Measurements from ENCODE around the gene CASP6. TPM values are rescaled to one million over a fixed set of nuclear protein-coding genes. Genes with fewer than 3 reads are reported as not detected.

Gene CASP6
- total RNA-seq (2014; rRNA removed; shearing (Covaris generic)): 21.7 and 31.8 TPM in 2 replicates

DNA sequence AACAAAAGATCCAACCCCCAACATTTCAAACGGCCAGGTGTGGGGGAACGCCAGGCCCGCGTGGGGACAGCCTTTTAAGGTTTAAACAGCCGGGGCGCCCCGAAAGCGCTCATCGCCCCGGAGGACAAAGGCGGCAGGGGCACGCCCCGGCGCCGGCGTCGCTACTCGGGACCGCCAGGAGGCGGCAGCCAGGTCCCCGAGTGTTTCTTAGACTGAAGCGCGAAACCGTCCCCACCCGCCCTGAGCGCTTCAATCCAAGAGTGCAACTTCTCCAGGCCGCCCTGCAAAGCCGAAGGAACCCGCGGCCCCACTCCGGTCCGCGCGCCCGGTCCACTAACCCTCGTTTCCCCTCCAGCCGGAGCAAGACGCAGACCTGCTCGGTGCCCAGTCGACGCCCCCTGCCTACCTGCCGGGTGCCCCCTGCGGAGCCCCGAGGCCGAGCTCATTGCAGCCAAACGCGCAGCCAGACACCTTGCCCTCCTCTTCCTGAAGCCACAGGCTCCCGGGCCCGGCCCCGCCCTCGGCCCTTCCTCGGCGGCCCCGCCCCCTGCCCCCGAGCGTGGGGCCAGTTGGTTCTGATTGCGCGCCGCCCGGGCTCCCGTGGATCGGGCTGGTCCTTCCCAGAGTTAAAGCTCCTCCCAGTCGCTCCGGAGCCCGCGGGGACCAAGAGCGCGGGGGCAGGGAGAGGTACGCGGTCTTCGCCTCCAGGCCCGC, at the start of gene CASP6:
CASP6 (minus strand) TSS at position 496 of the 714 bp plus-strand sequence; CDS start at position 446, 50 bp downstream.
- peak; percentile 61 for DNase-seq (ENCODE audit: low read depth)

DNA sequence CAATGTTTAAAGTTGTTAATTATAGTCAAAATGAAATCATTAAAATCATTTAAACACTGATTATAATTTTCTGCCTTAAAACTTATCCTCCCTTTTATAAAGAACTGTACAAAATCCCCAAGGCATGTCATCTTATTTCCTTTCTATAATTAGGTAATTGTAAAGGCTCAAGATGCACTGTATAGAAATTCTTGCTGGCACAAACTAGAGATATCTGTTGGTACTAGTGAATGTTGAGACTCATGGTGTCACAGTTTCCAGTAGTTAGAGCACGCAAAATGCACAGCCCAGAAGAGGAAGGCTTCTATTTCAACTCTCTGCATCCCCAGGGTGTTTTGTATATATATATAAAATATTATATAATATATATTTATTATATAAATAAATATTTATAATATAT, 49.3 kb upstream of the CASP6 start:
- no peak for DNase-seq (ENCODE audit: low read depth)

DNA sequence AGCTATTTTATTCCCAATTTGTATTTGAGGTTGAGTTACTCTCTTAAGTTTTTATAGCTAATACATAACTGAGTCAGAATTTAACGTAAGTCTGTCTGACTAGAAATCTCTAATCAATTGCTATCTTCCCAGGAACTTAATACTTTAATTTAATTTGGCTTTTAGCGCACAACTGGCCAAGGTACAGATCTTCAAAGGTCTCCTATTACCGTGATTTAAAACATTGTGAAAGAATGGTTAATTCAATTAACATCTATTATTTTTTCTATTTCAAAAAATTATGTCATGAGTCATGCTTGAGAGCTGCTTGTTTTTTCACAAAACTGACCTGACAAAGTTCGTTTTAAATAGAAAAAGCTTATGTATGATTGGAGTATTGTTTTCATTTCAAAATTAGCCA, 48.6 kb upstream of the CASP6 start:
- no peak for DNase-seq (ENCODE audit: low read depth)

DNA sequence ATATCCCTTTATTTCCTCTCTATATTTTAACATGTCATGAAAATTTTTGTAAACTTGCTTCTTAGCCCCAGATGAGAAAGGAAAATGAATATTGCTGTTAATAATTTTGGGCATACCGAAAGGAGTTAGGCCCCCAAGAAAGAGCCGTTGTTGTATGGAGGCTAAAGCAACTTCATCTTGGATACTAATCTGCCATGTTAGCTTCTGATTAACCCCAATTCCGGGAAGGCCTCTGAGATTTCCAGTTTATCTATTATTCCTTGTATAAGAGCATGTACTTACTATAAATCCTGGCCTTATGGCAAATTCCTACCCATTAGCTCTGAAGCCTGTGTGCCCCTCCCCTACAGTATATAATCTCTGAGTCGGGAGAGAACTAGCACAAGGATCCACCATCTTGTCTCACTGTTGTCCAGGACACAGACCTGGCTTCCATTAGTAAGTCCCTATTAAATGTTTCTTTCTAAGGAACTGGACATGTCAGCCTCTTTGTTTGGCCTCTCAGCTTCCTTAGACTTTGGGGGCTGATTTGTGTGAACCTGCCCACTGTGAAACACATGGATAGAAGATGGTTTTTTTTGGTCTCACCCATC, 47.5 kb upstream of the CASP6 start:
- no peak for DNase-seq (ENCODE audit: low read depth)

DNA sequence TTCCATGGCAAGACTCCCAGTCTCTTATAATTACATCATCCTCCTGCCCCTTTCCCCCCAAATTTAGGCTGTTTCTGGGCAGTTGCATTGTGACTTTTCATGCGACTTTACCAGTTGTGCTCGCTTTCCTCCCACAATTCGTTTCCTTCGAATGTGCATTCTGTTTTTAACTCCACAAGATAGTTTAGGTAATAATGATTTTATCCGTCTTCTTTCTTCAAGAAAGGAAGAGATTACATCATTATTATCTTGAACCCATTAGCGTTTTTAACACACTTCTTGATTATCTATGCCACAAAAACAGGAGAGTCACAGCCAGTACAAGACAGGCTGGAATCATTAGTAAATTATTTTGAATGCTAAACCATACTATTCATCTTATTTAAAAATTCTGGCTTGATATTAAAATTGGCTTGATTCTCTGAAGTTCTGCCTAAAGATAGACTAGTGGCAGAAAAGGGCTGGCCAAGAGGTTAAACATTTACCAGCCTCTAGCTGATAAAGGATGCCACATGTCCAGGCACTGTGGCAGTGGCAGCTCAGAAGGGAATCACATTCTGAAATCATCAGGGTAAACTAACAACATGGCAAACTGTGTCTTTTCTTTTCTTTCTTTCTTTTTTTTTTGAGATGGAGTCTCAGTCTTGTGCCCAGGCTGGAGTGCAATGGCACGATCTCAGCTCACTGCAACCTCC, 46.3 kb upstream of the CASP6 start:
- DNase-seq (ENCODE audit: low read depth): no peak

DNA sequence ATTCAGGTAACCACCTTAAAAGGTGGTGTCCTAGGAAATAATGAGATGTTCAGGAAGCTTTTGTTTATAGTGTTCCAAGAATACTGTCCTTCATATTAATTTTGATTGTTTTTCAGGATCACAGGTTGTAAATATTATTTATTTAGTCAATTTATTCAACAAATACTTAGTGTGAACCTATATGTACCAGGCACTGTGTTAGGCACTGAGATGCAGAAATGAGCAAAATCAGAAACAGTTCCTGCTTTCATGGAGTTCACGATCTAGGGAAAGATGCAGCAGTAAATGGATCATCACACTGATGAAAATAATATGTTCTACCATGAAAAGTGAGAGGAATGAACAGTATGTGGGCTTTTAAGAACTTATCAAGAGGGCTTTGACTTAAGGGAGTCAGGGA, 44.9 kb upstream of the CASP6 start:
- DNase-seq (ENCODE audit: low read depth): no peak

DNA sequence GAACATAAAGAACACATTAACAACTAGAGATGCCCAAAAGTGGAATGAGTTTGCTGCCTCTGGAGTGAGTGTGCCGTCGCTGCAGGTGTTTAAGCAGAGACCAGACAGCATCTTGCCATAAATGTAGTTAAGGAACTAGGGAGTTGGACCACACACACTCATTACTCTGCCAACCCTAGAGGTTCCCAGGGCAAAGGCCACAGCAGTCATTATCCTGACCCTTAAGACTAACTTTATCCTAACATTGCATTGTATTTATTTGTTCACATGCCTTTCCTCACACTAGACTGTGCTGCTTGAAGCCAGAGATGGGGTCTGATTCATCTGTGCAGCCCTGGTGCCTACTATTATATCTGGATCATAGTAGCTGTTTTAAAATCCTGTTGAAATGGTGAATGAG, 43.5 kb upstream of the CASP6 start:
- DNase-seq (ENCODE audit: low read depth): no peak

DNA sequence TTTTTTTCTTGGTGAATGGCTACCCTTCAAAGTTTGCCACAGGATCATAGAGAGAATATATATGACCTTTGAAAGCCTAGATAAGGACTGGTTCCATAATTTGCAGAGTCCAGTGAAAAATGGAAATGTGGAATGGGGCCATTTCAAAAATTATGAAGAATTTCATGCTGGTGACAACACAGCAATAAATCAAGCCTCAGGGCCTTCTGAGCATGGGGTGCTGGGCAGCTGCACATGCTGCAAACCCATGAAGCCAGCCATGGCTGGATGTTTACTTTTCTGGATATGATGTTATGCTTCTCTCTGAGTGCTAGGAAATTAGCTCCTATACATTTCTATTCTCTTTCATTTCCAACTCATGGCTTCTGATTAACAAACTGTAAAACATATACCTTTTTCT, 42.6 kb upstream of the CASP6 start:
- DNase-seq (ENCODE audit: low read depth): no peak

DNA sequence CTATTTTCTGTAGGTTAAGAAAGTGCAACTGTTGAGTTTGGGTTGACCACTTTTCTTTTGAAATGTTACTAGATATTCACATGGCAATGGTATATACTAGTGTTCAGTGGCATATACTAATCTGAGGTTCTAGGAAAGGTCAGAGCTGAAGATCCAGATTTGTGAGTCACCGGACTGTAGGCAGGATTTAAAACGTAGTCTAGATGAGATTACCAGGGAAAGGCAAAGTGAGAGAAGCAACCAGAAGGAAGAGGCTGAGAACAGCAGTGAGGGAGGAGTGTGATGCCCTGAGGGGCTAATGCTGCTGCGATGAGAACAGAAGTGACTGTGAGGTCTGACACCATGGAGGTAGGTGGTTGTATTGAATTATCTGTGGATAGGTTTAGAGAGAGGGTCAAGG, 36.3 kb upstream of the CASP6 start:
- no peak for DNase-seq (ENCODE audit: low read depth)

DNA sequence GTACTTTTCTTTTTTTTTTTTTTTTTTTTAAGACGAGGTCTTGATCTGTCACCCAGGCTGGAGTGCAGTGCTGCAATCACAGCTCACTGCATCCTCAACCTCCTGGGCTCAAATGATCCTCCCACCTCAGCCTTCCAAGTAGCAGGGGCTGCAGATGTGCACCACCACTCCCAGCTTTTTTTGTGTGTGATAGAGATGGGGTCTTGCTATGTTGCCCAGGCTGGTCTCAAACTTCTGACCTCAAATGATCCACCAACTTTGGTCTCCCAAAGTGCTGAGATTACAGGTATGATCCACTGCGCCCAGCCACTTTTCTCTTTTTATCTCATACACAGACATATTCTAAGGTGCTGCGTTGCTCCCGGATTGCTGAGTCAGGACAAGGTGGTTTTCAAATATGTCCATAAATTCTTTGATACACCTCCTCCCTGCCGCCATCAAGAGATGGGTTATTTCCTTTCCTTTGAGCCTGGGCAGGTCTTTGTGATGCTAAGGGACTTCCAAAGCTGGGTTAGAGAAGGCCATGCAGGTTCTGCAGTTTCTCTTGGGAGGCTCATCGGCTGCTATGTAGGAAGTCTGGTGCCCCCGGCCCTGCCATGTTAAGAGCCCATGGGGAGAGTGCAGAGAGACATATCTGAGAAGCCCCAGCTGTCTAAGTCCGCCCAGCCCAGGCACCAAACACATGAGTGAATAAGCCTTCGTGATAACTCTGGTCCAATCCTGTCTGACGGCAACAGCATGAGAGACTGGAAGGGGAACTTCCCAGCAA, 35.0 kb upstream of the CASP6 start:
- DNase-seq (ENCODE audit: low read depth): no peak

DNA sequence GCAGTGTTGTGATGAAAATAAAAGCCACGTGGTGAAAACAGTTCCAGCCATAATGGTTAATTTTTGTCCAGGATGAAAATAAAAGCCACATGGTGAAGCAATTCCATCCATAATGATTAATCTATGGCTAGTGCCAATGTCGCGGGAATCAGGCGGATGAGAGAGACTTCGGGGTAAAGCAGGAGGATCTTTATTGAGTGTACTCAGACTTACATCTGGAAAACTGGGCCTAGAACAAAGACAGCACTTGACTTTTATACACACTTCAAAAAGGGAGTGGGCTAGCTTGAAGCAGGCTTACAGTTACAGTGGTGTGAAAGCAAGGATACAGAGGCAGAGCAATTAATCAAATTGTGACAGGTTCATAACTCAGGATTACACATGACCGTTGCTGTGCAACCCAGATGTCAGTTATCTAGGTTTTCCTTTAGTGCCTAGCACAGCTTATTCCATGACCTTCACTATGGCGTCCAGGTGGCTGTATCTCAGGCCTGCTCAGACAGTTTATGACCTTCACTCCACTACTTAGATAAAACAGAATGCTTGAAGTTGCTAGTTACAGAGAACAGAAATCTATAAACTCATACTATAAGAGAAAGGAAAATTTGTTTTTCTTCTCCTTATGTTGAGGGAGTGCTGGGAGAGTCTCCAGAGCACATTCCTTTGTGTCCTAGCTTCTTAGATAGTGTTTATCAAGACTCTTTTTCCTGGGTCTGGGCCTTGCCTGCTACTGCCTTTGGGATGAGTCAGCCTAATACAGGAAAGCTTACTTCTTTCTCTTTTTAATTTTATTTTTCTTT, 32.5 kb upstream of the CASP6 start:
- no peak for DNase-seq (ENCODE audit: low read depth)

DNA sequence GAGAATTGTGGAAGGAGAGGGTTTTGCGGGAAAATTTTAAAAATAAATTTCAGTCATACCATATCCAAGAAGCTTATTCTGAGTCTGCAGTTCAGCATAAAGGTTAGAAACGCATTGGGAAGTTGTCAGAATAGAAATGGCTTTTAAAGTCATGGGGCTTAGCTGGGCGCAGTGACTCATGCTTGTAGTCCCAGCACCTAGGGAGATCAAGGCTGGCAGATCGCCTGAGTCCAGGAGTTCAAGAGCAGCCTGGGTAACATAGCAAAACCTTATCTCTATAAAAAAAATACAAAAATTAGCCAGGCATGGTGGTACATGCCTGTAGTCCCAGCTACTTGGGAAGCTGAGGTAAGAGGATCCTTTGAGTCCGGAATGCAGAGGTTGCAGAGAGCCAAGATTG, 30.5 kb upstream of the CASP6 start:
- DNase-seq (ENCODE audit: low read depth): peak; percentile 2

DNA sequence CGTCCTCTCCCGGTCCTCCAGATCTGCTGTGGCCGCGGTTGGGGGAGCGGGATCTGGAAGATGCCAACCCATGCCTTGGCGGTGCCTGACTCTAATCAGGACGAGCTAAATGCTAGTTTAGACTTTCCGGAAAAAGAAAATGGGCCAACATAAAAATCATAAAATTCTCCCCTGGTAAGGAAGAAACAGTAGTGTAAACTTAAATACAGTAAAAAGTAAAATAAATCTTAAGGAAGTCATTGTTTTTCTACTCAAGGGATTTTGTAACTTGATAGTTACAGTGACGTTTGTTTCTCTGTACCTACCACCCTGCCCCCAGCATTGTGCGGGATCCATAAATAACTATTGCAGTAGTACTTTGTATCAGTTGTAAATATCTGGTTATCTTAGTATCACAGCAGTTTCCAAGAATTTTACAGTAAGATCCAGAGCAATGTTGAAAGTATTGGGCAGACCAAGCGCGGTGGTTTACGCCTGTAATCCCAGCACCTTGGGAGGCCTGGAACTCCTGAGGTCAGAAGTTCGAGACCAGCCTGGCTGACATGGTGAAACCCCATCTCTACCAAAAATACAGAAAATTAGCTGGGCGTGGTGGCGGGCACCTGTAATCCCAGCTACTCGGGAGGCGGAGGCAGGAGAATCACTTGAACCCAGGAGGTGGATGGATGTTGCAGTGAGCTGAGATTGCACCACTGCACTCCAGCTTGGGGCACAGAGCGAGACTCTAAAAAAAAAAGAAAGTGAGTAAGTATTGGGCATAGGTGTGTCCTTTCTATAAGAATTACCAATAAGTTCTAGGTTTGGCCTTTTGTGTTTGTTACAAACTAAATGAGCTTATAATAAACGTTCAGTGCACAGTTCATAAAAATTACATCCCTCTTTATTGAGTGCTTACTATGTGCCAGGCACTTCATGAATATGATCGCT, 27.6 kb upstream of the CASP6 start:
- no peak for DNase-seq (ENCODE audit: low read depth)

DNA sequence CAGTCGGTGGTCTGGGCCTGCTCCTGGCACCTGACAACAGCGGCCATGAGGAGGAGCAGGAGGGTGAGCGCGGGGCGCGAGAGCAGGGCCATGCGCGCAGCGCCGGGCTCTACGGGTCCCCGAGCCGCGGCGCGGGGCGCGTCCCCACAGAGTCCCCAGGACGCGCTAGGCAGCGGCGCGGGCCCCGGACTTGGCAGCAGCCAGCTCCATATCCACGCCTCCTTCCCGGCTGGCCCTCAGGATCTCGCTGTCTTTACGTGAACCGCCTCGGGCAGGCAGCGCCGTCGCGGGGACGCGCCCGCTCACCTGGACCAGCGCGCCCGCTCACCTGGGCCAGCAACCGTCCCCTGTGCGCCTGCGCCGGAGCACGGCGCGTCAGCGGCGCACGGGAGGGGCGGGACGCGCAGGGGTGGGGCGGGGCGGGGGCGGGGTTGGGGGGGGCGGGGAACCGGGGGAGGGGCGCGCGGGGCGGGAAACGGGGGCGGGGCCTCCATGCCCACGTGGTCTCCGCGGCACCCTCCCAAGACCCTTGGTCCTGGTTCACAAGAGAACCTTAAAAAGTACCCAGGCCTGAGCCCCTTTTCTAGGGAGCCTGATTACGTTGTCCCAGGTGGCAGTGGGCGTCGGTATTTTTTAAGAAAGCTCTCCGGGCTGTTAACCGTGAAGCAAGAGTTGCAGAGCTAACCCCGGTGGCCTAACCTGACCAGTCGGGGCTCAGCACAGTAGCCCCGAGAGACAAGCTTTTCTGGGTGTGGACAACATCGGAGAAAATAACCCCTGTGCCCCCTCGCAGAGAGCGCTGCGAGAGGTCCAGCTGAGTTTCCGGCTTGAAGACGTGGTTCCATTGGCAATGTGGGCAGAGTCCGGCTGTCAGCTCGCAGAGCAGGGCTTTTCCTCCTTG, 26.7 kb upstream of the CASP6 start, which contains the start of gene PLA2G12A:
PLA2G12A (minus strand) TSS at position 353 of the 901 bp plus-strand sequence; CDS start at position 92, 261 bp downstream.
- peak; percentile 53 for DNase-seq (ENCODE audit: low read depth)

DNA sequence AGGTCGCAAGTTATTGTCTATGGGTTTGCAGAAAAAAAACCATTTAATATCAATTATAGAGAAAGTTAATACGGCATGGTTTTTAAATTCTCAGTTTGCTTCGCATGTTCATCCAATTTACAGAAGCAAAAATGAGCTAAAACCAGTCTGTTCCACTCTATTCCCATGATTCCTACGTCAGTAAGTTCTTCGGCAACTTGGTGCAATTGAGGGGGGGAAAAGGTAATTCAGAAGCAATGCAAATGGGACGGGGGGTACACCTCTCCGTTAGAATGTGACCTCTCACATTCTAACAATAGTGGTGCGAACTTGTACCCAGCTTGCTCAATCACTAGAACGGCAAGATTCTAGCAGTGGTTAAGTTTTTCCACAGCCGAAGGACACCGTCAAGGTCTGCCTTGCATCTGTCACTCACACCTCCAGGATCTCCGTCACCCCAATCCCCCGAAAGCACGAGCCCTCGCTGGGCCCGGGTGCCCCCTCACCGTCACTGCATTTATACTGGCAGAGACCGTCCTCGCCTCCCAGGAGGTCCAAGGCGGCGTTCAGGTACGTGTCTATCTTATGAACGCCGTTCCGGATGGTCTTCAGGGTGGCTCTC, 26.0 kb upstream of the CASP6 start:
- DNase-seq (ENCODE audit: low read depth): peak; percentile 1

DNA sequence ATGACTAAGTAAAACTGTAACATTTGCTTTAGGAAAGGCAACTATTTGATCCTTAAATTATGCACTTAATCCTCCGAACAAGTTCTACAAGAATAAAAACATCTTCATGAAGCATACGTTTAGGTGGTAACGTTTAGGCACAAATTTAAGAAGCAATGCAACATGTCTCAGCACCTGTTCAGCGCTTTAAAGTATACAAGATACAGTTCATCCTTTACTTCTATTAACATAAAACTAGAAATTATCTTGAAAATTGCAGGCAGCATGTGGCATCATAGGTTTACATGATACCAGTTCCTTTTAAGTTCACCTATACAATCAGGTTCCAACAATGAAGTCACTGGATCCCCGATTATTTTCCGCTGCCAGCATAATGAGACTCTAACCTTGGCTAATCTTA, 25.1 kb upstream of the CASP6 start:
- DNase-seq (ENCODE audit: low read depth): no peak

DNA sequence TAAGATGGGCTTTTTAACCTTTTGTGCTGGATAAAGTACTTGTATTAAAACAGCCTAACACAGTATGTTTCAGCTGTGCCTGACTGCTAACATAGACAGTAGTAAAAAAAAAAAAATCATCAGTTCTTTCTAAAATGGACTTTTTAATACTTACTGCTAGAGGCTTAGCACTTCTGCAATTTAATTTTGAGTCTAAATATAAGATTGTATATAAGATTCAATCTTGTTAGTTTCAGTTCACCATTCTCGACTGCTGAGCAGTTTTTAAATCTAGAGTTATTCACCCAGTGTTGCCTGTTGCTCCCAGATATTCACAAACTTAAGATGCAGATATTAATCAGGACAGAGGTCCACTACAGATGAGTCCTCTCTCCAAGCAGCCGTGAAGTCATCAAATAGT, 19.9 kb upstream of the CASP6 start:
- no peak for DNase-seq (ENCODE audit: low read depth)

DNA sequence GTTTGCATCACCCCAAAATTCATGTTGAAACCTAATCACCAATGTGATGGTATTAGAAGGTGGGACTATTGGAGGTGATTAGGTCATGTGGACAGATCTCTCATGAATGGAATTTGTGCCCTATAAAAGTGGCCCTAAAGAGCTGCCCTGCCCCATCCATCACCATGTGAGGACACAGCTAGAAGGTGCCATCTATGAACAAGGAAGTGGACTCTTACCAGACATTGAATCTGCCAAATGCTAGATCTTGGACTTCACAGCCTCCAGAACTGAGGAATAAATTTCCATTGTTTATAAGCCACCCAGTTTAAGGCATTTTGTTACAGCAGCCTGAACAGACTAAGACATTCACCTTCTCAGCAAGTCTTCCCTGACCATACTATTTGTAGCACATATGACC, 19.1 kb upstream of the CASP6 start:
- DNase-seq (ENCODE audit: low read depth): no peak

DNA sequence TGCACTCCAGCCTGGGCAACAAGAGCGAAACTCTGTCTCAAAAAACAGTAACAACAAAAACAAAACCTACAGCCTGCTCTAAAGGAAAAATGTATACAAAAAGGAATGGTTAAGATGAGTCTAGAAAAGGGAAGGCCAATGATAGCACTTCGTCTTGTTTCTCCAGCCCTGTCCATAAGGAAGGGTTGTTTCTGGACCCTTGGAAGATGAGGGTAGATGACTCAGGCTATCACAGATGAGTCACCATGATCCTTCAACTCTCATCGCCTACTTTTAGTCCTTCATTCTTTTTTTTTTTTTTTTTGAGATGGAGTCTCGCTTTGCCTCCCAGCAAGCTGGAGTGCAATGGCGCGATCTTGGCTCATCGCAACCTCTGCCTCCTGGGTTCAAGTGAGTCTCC, 17.8 kb upstream of the CASP6 start:
- peak; percentile 38 for DNase-seq (ENCODE audit: low read depth)
